SKM-1 treated with dmso at 0.1 percent for 144 hours (cell line): ENCODE results near the gene CSF3R.

ENCODE experiments used
- DNase-seq: peaks from one replicate; lab custom pipeline; 2025; ENCODE audit not compliant: unreplicated experiment; lab: John Stamatoyannopoulos, UW

CSF3R gene

DNA sequence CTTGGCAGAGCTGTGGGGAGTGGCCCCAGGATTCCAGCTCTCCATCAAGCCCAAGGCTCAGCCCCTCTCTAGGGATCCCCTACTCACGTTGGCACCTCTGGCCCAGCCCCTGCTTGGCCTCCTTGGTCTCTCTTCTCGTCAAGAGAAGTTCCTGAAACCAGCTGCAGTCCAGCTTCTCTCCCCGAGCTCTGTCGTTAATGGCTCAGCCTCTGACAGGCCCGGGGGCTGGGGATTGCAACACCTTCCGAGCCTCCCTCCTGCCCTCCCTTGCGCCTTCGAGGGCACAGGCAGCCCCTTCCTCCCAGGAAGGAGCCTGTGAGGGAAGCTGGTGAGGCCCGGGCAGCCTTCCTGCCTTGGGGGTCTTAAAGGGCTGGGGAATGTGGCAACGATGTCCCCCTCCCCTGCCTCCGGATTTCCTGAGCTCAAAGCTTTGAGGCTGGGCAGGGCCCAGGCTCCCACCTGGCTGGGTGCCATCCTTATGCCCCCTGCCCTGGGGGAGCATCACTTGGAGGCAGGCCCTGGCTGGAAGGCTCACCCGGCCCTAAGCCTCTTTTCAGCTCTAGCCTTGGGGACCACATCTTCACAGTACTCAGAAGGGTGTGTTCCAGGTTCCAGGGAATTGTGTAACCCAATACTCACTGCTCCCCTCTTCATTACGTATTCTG, at the start of gene CSF3R:
CSF3R (minus strand) TSS at position 190 of the 665 bp plus-strand sequence. CDS start 3,417 bp downstream, outside the sequence.
- DNase-seq, result peak; percentile 63

DNA sequence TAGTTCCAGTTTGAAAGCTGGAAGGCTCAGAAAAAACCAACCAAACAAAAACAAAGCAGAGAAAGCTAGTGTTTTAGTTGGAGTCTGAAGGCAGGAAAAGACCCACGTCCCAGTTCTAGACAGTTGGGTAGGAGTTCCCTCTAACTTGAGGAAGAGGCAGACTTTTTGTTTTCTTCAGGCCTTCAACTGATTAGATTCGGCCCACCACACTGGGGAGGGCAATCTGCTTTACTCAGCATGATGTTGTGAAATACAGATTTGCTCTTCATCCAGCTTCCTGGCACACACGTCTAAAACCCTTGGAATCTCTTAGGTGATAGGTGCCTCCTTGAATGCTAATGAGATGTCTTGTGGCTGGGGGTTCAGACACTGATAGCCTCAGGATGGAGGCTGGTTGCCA, 49.1 kb upstream of the CSF3R start:
- no peak for DNase-seq

- DNase-seq, result no peak
Observed at GRCh38 chr1:36530791-36531190, 48.1 kb upstream of the CSF3R start.

GRCh38 chr1:36530261-36530660, 47.5 kb upstream of the CSF3R start:
- no peak for DNase-seq

GRCh38 chr1:36529769-36530260, 47.1 kb upstream of the CSF3R start:
- DNase-seq, result no peak

GRCh38 chr1:36528361-36529349, 45.9 kb upstream of the CSF3R start:
- no peak for DNase-seq

- no peak for DNase-seq
Observed at GRCh38 chr1:36525166-36525565, 42.5 kb upstream of the CSF3R start.

DNA sequence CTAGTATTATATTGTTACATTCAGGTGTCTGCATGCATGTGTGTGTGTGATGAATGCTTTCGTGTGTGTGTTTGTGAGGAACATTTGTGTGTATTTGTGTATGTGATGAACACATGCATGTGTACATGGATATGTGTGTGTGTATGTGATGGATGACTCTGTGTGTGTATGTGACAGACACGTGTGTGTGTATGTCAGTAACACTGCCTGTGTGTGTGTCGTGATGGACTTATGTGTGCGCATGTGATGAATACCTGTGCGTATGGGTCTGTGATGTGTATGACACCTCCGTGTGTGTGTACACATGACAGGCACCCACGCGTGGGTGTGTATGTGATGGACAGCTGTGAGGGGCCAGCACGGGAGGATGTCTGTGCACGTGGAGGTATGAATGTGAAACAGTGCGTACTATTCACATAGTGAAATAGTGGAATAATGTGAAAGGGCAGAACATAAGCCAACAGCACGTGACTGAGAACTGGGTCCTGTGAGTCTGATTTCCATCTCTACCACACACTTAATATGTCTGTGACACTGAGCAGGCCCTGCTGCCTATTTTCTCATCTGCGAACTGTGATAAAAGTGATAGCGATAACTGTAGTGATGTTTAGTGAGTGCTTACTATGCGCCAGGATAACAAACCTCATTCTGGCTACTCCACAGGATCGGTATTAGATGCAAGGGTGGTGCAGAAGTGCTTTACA, 41.8 kb upstream of the CSF3R start:
- no peak for DNase-seq

DNA sequence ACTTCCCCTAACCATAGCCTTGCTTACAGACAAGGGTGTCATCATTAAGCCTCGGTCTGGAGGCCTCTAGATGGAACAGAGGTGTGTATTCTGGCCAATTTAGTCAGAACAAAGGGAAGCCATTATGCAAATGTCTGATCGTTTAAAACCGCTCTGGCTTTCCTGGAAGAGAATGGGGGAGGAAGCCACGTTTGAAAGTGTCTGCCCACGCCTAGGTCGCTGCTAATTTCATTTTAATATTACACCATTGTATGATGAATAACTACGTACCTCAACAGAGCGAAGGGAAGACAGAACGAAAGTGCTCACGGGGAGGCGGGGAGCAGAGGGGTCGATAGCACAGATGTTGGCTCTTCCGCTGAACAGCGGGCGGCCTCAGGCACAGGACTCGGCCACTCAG, 41.1 kb upstream of the CSF3R start:
- no peak for DNase-seq

- DNase-seq, result no peak
Observed at GRCh38 chr1:36523230-36523495, 40.5 kb upstream of the CSF3R start.

- DNase-seq, result no peak
Observed at GRCh38 chr1:36522461-36523229, 39.9 kb upstream of the CSF3R start.

GRCh38 chr1:36522021-36522420, 39.3 kb upstream of the CSF3R start:
- DNase-seq, result no peak

GRCh38 chr1:36520771-36521420, 38.2 kb upstream of the CSF3R start:
- DNase-seq, result no peak

DNA sequence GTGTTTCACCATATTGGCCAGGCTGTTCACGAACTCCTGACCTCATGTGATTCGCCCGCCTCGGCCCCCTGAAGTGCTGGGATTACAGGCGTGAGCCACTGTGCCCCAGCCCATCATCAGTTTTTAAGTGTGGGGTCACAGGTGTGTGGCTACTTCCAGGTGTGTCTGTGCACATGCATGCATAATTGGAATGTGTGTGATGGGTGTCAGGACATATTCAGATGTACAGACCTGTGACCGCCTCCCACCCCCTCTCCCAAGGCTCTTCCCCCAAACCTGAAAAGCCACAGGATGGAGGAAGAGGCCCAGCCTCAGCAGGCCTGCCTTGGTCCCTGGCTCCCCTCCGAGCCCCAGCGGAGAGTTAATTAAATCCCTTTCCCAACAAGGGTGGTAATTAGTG, 37.3 kb upstream of the CSF3R start:
- no peak for DNase-seq

DNA sequence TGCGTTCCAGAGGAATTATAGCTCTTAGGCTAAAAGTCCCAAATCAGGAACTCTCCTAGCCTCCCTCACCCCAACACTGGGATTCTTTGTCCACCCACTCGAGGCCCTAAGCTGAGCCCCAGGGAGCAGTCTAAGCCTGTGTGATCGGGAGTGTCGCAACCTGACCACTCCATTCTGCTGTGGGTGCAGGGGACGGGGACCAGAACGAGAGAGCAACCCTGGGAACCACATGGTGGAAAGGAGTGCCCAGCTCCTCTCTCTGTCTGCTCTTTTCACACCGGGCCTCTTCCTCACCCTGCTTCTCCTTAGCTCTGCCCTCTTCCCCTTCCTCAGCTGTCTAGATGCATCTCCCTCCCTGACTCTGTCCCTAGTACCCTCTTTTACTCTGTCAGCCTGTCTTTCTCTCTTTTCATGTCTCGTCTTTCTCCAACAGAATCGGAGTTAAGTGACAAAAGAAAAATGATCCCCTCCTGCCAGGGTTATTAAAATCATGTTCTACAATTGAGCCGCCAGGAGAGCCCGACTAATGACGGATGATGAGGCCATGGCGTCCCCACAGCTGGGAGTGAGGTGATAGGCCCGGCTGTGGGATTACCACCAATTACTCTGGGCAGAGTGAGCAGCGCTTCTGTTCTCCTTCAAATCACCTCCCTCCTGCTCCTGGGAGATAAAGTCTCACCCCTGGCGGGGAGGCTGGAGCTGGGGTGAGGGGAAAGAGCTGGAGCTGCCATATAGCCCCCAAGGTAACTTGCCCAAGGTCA, 34.5 kb upstream of the CSF3R start:
- DNase-seq, result peak; percentile 46

GRCh38 chr1:36516372-36517010, 33.8 kb upstream of the CSF3R start:
- DNase-seq, result peak; percentile 59

- DNase-seq, result no peak
Observed at GRCh38 chr1:36515315-36516138, 32.8 kb upstream of the CSF3R start.

DNA sequence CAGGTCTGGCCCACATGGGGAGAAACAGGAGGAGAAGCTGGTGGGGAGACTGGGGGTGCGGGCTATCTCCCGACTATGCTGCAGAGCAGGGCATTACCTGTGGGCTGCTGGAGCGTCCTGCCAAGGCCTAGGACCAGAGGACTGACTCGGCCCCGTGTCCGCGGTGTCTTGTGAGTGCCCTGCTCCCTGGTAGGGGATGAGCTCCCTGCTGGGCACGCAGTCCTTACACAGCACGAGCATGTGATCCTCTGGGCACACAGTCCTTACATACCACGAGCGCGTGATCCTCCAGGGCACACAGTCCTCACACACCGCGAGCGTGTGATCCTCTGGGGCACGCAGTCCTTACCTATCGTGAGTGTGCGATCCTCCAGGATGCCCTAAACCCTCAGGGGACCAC, 31.8 kb upstream of the CSF3R start:
- no peak for DNase-seq
